Fibroblast of skin of right quadriceps (primary cell): Measurements from ENCODE around the gene PDE5A.
"Not testable (repeated sequence)": the region's sequence is repeated elsewhere in the genome, so short reads cannot be mapped to it uniquely, and the experiment has no call there.

Source experiments
- DNase-seq: peaks from one replicate; pipeline ENCODE4 v3.0.0-alpha.2; 2013

PDE5A gene

GRCh38 chr4:119643306-119644042 lies 14.9 kb upstream of the PDE5A start:
- DNase-seq: peak; percentile 32

- no peak for DNase-seq
These were observed 13.2 kb upstream of the PDE5A start for GRCh38 chr4:119641765-119642164.

- DNase-seq: peak; percentile 11
These were observed 9.8 kb upstream of the PDE5A start for GRCh38 chr4:119638359-119638758.

GRCh38 chr4:119636851-119637250 lies 8.2 kb upstream of the PDE5A start:
- DNase-seq: not testable (repeated sequence)

GRCh38 chr4:119632216-119632615 lies 3.6 kb upstream of the PDE5A start:
- peak; percentile 63 for DNase-seq

GRCh38 chr4:119629142-119629471 lies 503 bp upstream of the PDE5A start:
- DNase-seq: no peak

GRCh38 chr4:119627267-119628255 lies 1.0 kb downstream of the PDE5A start:
- peak; percentile 45 for DNase-seq

- no peak for DNase-seq
These were observed 1.7 kb downstream of the PDE5A start for GRCh38 chr4:119626943-119627266.

- no peak for DNase-seq
These were observed 2.2 kb downstream of the PDE5A start for GRCh38 chr4:119626420-119626819.

GRCh38 chr4:119625761-119626160 lies 2.8 kb downstream of the PDE5A start:
- DNase-seq: no peak

- DNase-seq: no peak
These were observed 4.2 kb downstream of the PDE5A start for GRCh38 chr4:119624356-119624755.

- peak; percentile 31 for DNase-seq
These were observed 5.6 kb downstream of the PDE5A start for GRCh38 chr4:119623025-119623424.

GRCh38 chr4:119615068-119615719 lies 13.4 kb downstream of the PDE5A start:
- DNase-seq: no peak

GRCh38 chr4:119604266-119604665 lies 24.3 kb downstream of the PDE5A start:
- no peak for DNase-seq

GRCh38 chr4:119602366-119602765 lies 26.2 kb downstream of the PDE5A start:
- no peak for DNase-seq

- DNase-seq: no peak
These were observed 30.1 kb downstream of the PDE5A start for GRCh38 chr4:119598521-119598920.

GRCh38 chr4:119597377-119597776 lies 31.2 kb downstream of the PDE5A start:
- DNase-seq: peak; percentile 39

- no peak for DNase-seq
These were observed 34.9 kb downstream of the PDE5A start for GRCh38 chr4:119593698-119594097.

- DNase-seq: no peak
These were observed 35.8 kb downstream of the PDE5A start for GRCh38 chr4:119592830-119593229.

GRCh38 chr4:119589165-119589564 lies 39.4 kb downstream of the PDE5A start:
- no peak for DNase-seq

GRCh38 chr4:119587796-119588195 lies 40.8 kb downstream of the PDE5A start:
- DNase-seq: no peak

- DNase-seq: peak; percentile 15
These were observed 42.8 kb downstream of the PDE5A start for GRCh38 chr4:119585771-119586170.

- DNase-seq: no peak
These were observed 47.3 kb downstream of the PDE5A start for GRCh38 chr4:119581190-119581873.
